ENCODE results near the gene REM2.

Gene REM2

DNA sequence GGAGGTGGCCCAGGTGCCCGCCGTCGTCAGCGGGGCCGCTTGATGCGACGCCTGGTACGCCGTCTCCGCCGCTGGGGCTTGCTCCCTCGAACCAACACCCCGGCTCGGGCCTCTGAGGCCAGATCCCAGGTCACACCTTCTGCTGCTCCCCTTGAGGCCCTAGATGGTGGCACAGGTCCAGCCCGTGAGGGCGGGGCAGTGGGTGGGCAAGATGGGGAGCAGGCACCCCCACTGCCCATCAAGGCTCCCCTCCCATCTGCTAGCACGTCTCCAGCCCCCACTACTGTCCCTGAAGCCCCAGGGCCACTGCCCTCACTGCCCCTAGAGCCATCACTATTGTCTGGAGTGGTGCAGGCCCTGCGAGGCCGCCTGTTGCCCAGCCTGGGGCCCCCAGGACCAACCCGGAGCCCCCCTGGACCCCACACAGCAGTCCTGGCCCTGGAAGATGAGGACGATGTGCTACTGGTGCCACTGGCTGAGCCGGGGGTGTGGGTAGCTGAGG is 6.0 kb upstream of the REM2 start:
- TF ChIP-seq, protein P1, sequence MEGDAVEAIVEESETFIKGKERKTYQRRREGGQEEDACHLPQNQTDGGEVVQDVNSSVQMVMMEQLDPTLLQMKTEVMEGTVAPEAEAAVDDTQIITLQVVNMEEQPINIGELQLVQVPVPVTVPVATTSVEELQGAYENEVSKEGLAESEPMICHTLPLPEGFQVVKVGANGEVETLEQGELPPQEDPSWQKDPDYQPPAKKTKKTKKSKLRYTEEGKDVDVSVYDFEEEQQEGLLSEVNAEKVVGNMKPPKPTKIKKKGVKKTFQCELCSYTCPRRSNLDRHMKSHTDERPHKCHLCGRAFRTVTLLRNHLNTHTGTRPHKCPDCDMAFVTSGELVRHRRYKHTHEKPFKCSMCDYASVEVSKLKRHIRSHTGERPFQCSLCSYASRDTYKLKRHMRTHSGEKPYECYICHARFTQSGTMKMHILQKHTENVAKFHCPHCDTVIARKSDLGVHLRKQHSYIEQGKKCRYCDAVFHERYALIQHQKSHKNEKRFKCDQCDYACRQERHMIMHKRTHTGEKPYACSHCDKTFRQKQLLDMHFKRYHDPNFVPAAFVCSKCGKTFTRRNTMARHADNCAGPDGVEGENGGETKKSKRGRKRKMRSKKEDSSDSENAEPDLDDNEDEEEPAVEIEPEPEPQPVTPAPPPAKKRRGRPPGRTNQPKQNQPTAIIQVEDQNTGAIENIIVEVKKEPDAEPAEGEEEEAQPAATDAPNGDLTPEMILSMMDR (IDR thresholded peaks at IDR 0.05; ENCODE audit: low read depth, low read length, missing control alignments), result no peak
- H3K4me3 ChIP-seq (replicated peaks; ENCODE audit: low read depth, low read length), result no peak overlapping the region
- DNase-seq (ENCODE audit: extremely low read depth, low read depth), result no peak

DNA sequence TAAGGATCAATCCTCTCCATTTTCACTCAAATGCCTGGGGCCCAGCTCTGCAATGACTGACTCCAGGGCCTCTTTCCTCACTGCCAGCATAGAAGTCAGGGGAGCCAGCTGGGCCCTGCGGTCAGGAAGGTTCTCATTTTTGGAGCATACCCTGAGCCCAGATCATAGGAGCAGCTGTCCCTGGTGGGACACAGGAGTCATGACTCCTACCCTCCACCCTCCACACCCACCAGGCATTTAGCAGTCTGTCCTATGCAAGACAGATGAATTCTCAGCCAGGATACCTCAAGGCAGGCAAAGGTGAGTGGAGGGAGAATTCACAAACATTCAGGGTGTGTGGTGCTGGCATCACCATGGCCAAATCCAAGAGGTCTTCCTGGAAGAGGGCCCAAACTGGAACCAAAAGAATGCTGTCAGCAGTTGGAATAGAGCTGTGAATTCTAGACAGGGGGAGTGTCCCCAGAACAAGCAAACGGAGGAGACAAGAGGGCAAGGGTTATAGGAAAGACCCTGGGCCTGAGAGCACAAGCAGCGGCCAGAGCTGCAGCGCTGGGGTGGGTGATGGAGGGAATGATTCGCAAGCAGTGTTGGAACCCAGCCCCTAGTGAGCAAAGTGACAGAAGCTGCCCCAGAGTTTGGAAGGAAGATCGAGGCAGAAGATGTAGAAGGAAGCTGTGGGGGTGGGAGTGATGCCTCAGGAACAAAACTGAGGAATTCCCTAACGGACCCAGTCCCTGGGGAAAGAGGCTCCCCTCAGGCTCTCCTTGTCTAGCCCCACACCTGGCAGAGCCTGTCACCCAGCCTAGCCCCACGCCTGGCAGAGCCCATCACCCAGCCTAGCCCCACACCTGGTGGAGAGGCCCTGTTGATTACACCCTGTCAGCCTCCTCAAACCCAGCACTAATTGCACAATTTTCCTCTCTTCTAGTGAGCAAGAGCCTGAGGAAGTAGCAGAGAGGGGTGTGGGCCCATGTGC is 4.5 kb upstream of the REM2 start:
- DNase-seq (ENCODE audit: extremely low read depth, low read depth), result no peak
- TF ChIP-seq, protein P1 (IDR thresholded peaks at IDR 0.05; ENCODE audit: low read depth, low read length, missing control alignments), result no peak
- H3K4me3 ChIP-seq (replicated peaks; ENCODE audit: low read depth, low read length), result no peak overlapping the region

DNA sequence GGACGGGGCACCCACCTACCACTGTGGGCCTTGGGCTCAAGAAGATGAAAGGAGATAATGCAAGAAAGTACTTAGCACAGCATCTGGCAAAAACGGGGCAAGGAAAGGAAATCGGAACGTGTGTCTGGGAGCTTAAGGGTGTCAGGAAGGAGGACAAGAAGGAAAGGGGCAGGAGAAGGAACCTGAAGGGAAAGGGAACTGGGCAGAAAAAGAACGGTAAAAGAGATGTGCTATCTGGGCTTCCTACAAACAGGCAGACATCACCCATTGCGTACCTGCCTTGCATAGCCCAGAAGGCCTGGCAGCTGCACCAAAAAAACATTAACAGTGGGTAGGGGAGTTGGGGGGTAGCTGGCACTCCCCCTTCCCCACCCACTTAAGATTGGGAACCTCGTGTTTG is 958 bp upstream of the REM2 start:
- TF ChIP-seq, protein P1 (IDR thresholded peaks at IDR 0.05; ENCODE audit: low read depth, low read length, missing control alignments), result no peak
- DNase-seq (ENCODE audit: extremely low read depth, low read depth), result no peak
- no peak overlapping the region for H3K4me3 ChIP-seq (replicated peaks; ENCODE audit: low read depth, low read length)

DNA sequence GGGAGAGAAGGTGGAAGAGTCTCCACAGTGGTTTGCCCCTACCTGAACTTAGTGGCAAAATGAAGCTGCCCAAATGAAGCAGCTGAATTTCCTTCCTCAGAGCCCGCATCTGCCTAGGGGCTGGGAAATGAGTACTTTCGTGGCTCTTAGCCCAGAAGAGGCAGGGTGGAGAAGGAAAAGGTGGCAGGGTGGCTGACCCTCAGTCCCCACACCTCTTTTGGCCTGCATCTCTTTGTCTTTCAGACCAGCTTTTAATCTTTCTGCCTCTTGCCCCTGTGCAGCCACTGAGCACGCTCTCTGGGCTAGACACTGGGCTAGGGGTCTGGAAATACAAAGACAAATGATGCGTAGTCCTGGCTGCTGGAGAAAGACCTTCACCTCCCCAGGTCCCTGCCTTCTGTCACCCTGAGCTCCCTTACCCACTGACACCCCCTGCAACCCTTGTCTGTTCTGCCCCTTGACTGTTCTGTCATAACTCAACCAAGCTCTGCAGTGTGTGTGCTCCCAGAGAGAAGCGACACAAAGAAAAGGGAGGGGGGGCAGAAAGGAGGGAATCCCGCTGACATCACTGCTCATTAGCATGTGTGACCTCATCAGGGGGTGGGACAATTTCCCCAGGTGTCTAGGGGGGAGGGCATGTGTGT is 371 bp upstream of the REM2 start:
- H3K4me3 ChIP-seq (replicated peaks; ENCODE audit: low read depth, low read length), result no peak overlapping the region
- DNase-seq (ENCODE audit: extremely low read depth, low read depth), result no peak

DNA sequence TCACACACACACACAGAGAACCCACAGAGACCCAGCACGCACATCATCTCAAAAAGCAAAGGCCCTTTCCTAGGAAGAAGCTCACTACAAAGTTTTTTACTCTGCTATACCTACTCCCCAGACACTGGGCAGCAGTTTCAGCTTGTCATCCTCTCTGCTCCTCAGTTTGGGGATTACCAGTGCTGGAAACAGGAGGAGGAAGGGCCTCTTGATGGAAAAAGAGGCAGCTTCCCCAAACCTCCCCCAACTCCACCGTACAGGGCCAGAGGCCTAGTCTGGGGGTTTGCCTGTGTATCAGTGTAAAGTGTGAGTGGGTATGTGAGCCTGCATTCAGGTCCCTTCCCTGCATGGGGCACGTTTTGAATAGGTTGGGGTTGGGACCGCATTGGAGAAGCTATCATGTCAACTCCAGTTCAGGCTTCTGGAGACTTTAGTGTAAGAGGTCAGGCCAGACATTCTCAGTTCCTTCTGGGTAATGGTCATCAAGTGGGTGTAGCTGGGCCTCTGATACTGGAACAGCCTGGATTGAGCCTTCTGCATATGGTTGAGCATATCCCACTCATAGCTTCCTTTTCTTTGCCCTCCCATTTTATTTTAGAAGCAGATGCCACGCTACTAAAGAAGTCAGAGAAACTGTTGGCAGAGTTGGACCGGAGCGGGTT is 1.2 kb downstream of the REM2 start:
- no peak for DNase-seq (ENCODE audit: extremely low read depth, low read depth)
- TF ChIP-seq, protein P1 (IDR thresholded peaks at IDR 0.05; ENCODE audit: low read depth, low read length, missing control alignments), result no peak
- no peak overlapping the region for H3K4me3 ChIP-seq (replicated peaks; ENCODE audit: low read depth, low read length)

More for the DNA sequence above, 371 bp upstream of the REM2 start:
- TF ChIP-seq, protein P1 (IDR thresholded peaks at IDR 0.05; ENCODE audit: low read depth, low read length, missing control alignments), result no peak

DNA sequence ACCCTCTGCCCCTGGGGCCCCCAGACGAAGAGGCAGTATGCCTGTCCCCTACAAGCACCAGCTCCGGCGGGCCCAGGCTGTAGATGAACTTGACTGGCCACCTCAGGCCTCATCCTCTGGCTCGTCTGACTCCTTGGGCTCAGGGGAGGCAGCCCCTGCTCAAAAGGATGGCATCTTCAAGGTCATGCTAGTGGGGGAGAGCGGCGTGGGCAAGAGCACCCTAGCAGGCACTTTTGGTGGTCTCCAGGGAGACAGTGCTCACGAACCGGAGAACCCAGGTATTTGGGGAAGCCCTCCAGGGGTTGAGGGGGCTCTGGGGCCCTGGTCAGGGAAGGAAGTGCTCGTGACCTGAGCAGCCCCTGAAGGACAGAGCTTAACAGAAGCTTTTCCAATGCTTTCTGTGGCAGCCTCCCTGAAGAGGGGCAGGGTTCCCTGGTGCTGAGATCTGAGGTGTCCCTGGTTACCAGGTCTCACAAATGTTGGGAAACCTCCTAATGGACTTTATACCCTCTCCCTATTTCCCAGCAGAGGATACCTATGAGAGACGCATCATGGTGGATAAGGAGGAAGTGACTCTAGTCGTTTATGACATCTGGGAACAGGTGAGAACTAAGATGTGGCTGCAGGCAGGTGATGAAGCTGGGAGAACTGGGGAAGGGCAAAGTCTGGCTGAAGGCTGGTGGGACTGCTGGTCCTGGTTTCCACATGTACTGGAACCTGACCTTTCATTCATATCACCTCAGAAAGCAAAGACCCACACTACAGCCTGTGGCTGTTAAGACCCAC is 1.9 kb downstream of the REM2 start:
- H3K4me3 ChIP-seq (replicated peaks; ENCODE audit: low read depth, low read length), result no peak overlapping the region
- DNase-seq (ENCODE audit: extremely low read depth, low read depth), result no peak
- TF ChIP-seq, protein P1 (IDR thresholded peaks at IDR 0.05; ENCODE audit: low read depth, low read length, missing control alignments), result no peak
